ENCODE results near the gene RAD23B.

Gene RAD23B

GRCh38 chr9:107313555-107314096, 30.5 kb downstream of the RAD23B start:
- no peak overlapping the region for H3K27ac ChIP-seq
- no peak for TF ChIP-seq CTCF (conservative IDR thresholded peaks at IDR 0.05)

GRCh38 chr9:107314763-107315162, 31.7 kb downstream of the RAD23B start:
- no peak for TF ChIP-seq CTCF (conservative IDR thresholded peaks at IDR 0.05)
- no peak overlapping the region for H3K27ac ChIP-seq

GRCh38 chr9:107316795-107317661, 33.9 kb downstream of the RAD23B start:
- TF ChIP-seq CTCF (conservative IDR thresholded peaks at IDR 0.05), result no peak
- no peak overlapping the region for H3K27ac ChIP-seq

- H3K27ac ChIP-seq, result no peak overlapping the region
- TF ChIP-seq CTCF (conservative IDR thresholded peaks at IDR 0.05), result no peak
Observed at GRCh38 chr9:107322643-107323042, 39.6 kb downstream of the RAD23B start.

- no peak overlapping the region; the same call in 1 of the 2 replicates for H3K27ac ChIP-seq
- TF ChIP-seq CTCF (conservative IDR thresholded peaks at IDR 0.05), result no peak
Observed at GRCh38 chr9:107323836-107324585, 40.9 kb downstream of the RAD23B start.

- H3K27ac ChIP-seq, result no peak overlapping the region
- no peak for TF ChIP-seq CTCF (conservative IDR thresholded peaks at IDR 0.05)
Observed at GRCh38 chr9:107325842-107326241, 42.8 kb downstream of the RAD23B start.

GRCh38 chr9:107328510-107328909, 45.4 kb downstream of the RAD23B start:
- TF ChIP-seq CTCF (conservative IDR thresholded peaks at IDR 0.05), result no peak
- no peak overlapping the region for H3K27ac ChIP-seq

Measured in VCaP (cell line).